Naive B cell (primary cell): ENCODE data around the gene TTYH2. TPM values are rescaled to one million over a fixed set of nuclear protein-coding genes. Genes with fewer than 3 reads are reported as not detected.
"Not testable (repeated sequence)": the region's sequence is repeated elsewhere in the genome, so short reads cannot be mapped to it uniquely, and the experiment has no call there.

Experiments
- ATAC-seq, 2 donors: fragments of 150-1000 bp; cut with Tn5 transposase; 2 replicates each; pipeline ENCODE4 v1.10.0; 2021; ENCODE audit warnings: low read depth in 2 of 2, mild to moderate bottlenecking in 2 of 2, moderate library complexity in 2 of 2
- DNase-seq: peaks from one replicate; pipeline ENCODE4 v3.0.0; 2022
- H3K27ac Mint-ChIP-seq, 6 donors: one replicate each; pipeline ENCODE4 v1.8.0; 2020 to 2022; ENCODE audit warnings: mild to moderate bottlenecking in 6 of 6, mixed read lengths in 6 of 6, moderate library complexity in 5 of 6, inconsistent platforms in 2 of 6
- H3K27me3 Mint-ChIP-seq, 3 donors: one replicate each; pipeline ENCODE4 v1.8.0; 2021 to 2022; ENCODE audit warnings: mixed read lengths in 3 of 3, mild to moderate bottlenecking in 1 of 3
- H3K36me3 Mint-ChIP-seq, 2 donors: one replicate each; pipeline ENCODE4 v1.8.0; 2020 to 2022; ENCODE audit warnings: mixed read lengths in 2 of 2, inconsistent platforms in 1 of 2, mild to moderate bottlenecking in 1 of 2
- H3K4me1 Mint-ChIP-seq, 3 donors: one replicate each; pipeline ENCODE4 v1.8.0; 2020 to 2022; ENCODE audit warnings: mixed read lengths in 3 of 3, inconsistent platforms in 1 of 3, mild to moderate bottlenecking in 1 of 3, moderate library complexity in 1 of 3
- H3K4me3 Mint-ChIP-seq, 8 donors: one replicate each; pipeline ENCODE4 v1.8.0; 2020 to 2022; ENCODE audit warnings: mild to moderate bottlenecking in 8 of 8, mixed read lengths in 8 of 8, moderate library complexity in 8 of 8, inconsistent platforms in 2 of 8
- H3K9me3 Mint-ChIP-seq, 7 donors: one replicate each; pipeline ENCODE4 v1.8.0; 2020 to 2022; ENCODE audit warnings: mixed read lengths in 7 of 7, mild to moderate bottlenecking in 5 of 7, inconsistent platforms in 2 of 7, moderate library complexity in 1 of 7
- polyA plus RNA-seq, 6 donors: library from polyadenylated mRNA; unstranded; fragments of 300-500 nt; fragmentation: Illumina TruSeq; gene quantifications; one replicate each; pipeline ENCODE4 v1.2.3, GENCODE V29; 2021; ENCODE audit warnings: low read depth in 6 of 6

TTYH2 gene
- polyA plus RNA-seq, 6 donors from 2014 or later = 0.57 to 2.0 (median 1.1) TPM

GRCh38 chr17:74272731-74273201 is 59.4 kb downstream of the TTYH2 start:
- Mint-ChIP-seq H3K27ac (peak overlapping the region in 2 of 6 donors; percentile 47 to 54), H3K27me3 (peaks cover 11 to 71% (median 69%) of the 10 kb centered on the region in 3 donors), H3K9me3 (peaks cover 0 to 1% (median 0%) of the 10 kb centered on the region in 7 donors), H3K4me3 (no peak overlapping the region), H3K4me1 (peaks cover 10 to 18% (median 12%) of the 10 kb centered on the region in 3 donors), H3K36me3 (peaks cover 0 to 7% of the 10 kb centered on the region in 2 donors)
- no peak for DNase-seq
- no peak for ATAC-seq

- peak; percentile 37 to 44 for ATAC-seq
- Mint-ChIP-seq H3K4me3 (peak within 1 kb of the TSS in 6 of 8 donors; percentile 19 to 77 (median 61)), H3K9me3 (peaks cover 0 to 1% (median 0%) of the 10 kb centered on the region in 7 donors), H3K4me1 (peaks cover 10 to 18% (median 12%) of the 10 kb centered on the region in 3 donors), H3K27ac (peak within 1 kb of the TSS in 2 of 6 donors; percentile 57 to 60), H3K36me3 (peaks cover 0 to 7% of the 10 kb centered on the region in 2 donors), H3K27me3 (peaks cover 6 to 57% (median 56%) of the 10 kb centered on the region in 3 donors)
- no peak for DNase-seq
Measured at GRCh38 chr17:74274060-74274708, 60.8 kb downstream of the TTYH2 start, which contains the start of gene DNAI2. DNAI2 (plus strand) TSS chr17:74274234; CDS start chr17:74281818, 7,584 bp downstream.

DNA sequence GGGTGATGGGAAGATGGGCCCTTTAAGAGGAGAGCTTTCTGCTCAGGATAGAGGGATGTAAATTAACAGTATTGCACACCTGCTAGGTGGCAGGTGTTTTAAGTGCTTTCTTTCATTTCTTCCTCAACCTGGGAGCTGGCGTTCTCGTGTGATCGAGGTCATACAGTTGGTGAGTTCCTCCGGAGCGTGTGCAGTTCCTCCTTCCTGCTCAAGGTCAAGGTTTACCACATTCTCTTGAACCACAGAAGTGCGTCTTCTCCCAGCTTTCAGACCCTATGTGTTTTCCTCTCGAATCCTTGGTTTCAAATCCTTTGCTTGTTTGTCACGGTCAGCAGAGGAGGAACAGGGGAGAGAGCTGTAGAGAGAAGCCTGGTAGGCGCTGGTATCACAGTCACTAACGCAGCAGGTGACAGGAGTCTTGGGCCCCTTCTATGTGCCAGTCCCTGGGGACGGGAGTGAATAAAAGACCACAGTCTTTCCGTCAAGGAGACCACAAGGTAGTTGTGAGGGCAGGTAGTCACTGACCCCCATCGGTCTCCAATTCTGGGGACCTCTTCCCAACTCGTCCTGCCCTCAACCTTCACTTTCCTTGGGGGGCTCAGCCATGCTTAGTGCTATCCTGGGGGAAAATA is 61.5 kb downstream of the TTYH2 start:
- Mint-ChIP-seq H3K9me3 (peaks cover 0 to 1% (median 0%) of the 10 kb centered on the region in 7 donors), H3K4me1 (peaks cover 10 to 20% (median 12%) of the 10 kb centered on the region in 3 donors), H3K4me3 (peak overlapping the region in 5 of 8 donors; percentile 46 to 57 (median 52)), H3K36me3 (peaks cover 0 to 7% of the 10 kb centered on the region in 2 donors), H3K27me3 (peaks cover 6 to 57% (median 52%) of the 10 kb centered on the region in 3 donors), H3K27ac (peak overlapping the region in 1 of 6 donors; percentile 57)
- DNase-seq (no peak), ATAC-seq (no peak)

DNA sequence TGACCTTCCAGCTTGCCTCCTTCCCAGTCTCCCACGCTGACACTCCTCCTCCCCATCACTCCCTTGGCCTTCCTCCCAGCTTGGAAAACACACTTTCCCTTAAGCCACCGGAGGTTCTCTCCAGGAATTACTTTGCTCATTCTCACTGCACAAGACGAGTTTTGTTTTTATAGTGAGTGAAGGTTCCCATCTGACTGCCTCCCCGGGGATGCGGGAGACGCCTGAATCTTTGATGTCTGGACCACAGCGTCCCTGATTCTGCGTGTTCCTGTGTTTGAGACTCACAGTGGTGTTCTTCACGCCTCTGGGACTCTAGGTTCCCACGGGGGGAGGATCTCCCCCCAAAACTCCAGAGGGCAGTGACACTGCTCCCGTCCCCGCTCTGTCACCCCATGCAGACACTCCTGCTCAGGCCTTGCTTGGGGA is 62.7 kb downstream of the TTYH2 start:
- Mint-ChIP-seq H3K4me3 (peak overlapping the region in 1 of 8 donors; percentile 25), H3K36me3 (peaks cover 0 to 7% of the 10 kb centered on the region in 2 donors), H3K27me3 (peaks cover 6 to 48% (median 47%) of the 10 kb centered on the region in 3 donors), H3K9me3 (peaks cover 0 to 1% (median 0%) of the 10 kb centered on the region in 7 donors), H3K27ac (peak overlapping the region in 2 of 6 donors; percentile 47 to 51), H3K4me1 (peaks cover 10 to 24% (median 12%) of the 10 kb centered on the region in 3 donors)
- ATAC-seq (no peak), DNase-seq (no peak)

- peaks cover 0 to 1% (median 0%) of the 10 kb centered on the region in 7 donors for H3K9me3 Mint-ChIP-seq
- DNase-seq (no peak), ATAC-seq (no peak)
- peaks cover 0 to 7% of the 10 kb centered on the region in 2 donors for H3K36me3 Mint-ChIP-seq
- H3K4me3 Mint-ChIP-seq = peak overlapping the region in 1 of 8 donors; percentile 29
- peaks cover 10 to 24% (median 12%) of the 10 kb centered on the region in 3 donors for H3K4me1 Mint-ChIP-seq
- H3K27ac Mint-ChIP-seq = peak overlapping the region in 1 of 6 donors; percentile 47
- peaks cover 6 to 48% (median 47%) of the 10 kb centered on the region in 3 donors for H3K27me3 Mint-ChIP-seq
Measured at GRCh38 chr17:74276541-74277009, 63.2 kb downstream of the TTYH2 start.

DNA sequence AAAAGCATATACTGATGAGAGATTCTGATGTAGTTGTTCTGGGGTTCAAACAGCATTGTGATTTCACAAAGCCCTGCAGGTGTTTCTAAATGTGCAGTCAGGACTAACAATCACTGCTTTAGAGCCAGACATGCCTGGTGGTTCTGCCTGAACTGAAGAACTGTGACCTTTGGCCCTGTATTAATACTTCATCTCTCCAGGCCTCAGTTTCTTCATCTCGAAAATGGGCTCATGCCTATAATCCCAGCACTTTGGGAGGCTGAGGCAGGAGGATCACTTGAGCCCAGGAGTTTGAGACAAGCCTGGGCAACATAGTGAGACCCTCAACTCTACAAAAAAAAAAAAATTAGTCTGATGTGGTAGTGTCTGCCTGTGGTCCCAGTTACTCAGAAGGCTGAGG is 64.6 kb downstream of the TTYH2 start:
- H3K4me1 Mint-ChIP-seq = peaks cover 10 to 25% (median 12%) of the 10 kb centered on the region in 3 donors
- peaks cover 6 to 44% (median 44%) of the 10 kb centered on the region in 3 donors for H3K27me3 Mint-ChIP-seq
- H3K4me3 Mint-ChIP-seq = no peak overlapping the region
- ATAC-seq (no peak), DNase-seq (no peak)
- no peak overlapping the region for H3K27ac Mint-ChIP-seq
- H3K36me3 Mint-ChIP-seq = peaks cover 0 to 7% of the 10 kb centered on the region in 2 donors
- H3K9me3 Mint-ChIP-seq = no peaks in the 10 kb centered on the region

DNA sequence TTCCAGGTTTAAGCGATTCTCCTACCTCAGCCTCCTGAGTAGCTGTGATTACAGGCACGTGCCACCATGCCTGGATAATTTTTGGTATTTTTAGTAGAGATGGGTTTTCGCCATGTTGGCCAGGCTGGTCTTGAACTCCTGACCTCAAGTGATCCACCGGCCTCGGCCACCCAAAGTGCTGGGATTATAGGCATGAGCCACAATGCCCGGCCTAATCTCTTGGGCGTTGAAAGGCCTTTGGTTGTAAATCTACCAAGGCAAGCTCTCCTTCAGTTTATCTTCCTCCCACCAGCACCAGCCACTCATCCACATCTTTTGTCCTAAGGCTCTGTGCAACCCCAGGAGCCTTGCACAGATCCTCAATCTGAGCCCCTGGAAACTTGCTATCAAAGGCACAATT is 66.2 kb downstream of the TTYH2 start:
- Mint-ChIP-seq H3K27me3 (peaks cover 3 to 31% (median 31%) of the 10 kb centered on the region in 3 donors), H3K4me1 (peaks cover 1 to 16% (median 3%) of the 10 kb centered on the region in 3 donors), H3K27ac (peak overlapping the region in 1 of 6 donors; percentile 89)
- not testable (repeated sequence) for H3K4me3 Mint-ChIP-seq, ATAC-seq, H3K36me3 Mint-ChIP-seq, DNase-seq, H3K9me3 Mint-ChIP-seq

GRCh38 chr17:74280093-74280513 is 66.7 kb downstream of the TTYH2 start:
- no peak for DNase-seq
- Mint-ChIP-seq H3K36me3 (peaks cover 0 to 7% of the 10 kb centered on the region in 2 donors), H3K27ac (no peak overlapping the region), H3K4me1 (peaks cover 0 to 16% (median 0%) of the 10 kb centered on the region in 3 donors), H3K4me3 (no peak overlapping the region), H3K27me3 (peaks cover 0 to 31% (median 26%) of the 10 kb centered on the region in 3 donors), H3K9me3 (no peaks in the 10 kb centered on the region)
- peak; percentile 27 to 37 for ATAC-seq

DNA sequence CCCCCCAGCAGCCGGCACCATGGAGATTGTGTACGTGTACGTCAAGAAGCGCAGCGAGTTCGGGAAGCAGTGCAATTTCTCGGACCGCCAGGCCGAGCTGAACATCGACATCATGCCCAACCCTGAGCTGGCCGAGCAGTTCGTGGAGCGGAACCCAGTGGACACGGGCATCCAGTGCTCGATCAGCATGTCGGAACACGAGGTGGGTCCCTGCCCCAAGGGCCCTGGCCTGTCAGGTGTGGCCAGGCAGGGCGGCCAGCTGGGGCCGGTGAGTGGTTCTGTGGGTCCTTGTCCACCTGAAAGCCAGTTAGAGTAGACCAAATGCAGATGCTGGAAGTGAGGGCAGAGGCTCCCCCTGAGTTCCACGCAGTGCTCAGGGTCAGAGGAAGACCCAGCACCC is 68.4 kb downstream of the TTYH2 start:
- H3K27me3 Mint-ChIP-seq = peaks cover 4 to 15% (median 10%) of the 10 kb centered on the region in 3 donors
- no peaks in the 10 kb centered on the region for H3K36me3 Mint-ChIP-seq
- no peak overlapping the region for H3K4me3 Mint-ChIP-seq
- DNase-seq (no peak), ATAC-seq (no peak)
- H3K4me1 Mint-ChIP-seq = peaks cover 0 to 14% (median 0%) of the 10 kb centered on the region in 3 donors
- H3K27ac Mint-ChIP-seq = no peak overlapping the region
- no peaks in the 10 kb centered on the region for H3K9me3 Mint-ChIP-seq

GRCh38 chr17:74282274-74282586 is 68.9 kb downstream of the TTYH2 start:
- H3K9me3 Mint-ChIP-seq, ATAC-seq, H3K36me3 Mint-ChIP-seq, H3K4me3 Mint-ChIP-seq, DNase-seq, H3K27ac Mint-ChIP-seq: not testable (repeated sequence)
- Mint-ChIP-seq H3K4me1 (peaks cover 0 to 14% (median 0%) of the 10 kb centered on the region in 3 donors), H3K27me3 (peaks cover 4 to 13% (median 13%) of the 10 kb centered on the region in 3 donors)

- no peak for ATAC-seq
- Mint-ChIP-seq H3K9me3 (no peaks in the 10 kb centered on the region), H3K36me3 (no peaks in the 10 kb centered on the region), H3K4me3 (no peak overlapping the region), H3K27me3 (peaks cover 4 to 15% (median 13%) of the 10 kb centered on the region in 3 donors), H3K4me1 (peaks cover 0 to 14% (median 0%) of the 10 kb centered on the region in 3 donors), H3K27ac (peak overlapping the region in 2 of 6 donors; percentile 19 to 52)
- no peak for DNase-seq
Measured at GRCh38 chr17:74282587-74283370, 69.4 kb downstream of the TTYH2 start.

- Mint-ChIP-seq H3K9me3 (no peaks in the 10 kb centered on the region), H3K4me3 (no peak overlapping the region)
Measured at GRCh38 chr17:74283371-74283673, 70.0 kb downstream of the TTYH2 start.

More at GRCh38 chr17:74283371-74283673, 70.0 kb downstream of the TTYH2 start:
- DNase-seq = no peak
- H3K4me1 Mint-ChIP-seq = peaks cover 0 to 14% (median 0%) of the 10 kb centered on the region in 3 donors
- no peak for ATAC-seq
- peaks cover 4 to 18% (median 15%) of the 10 kb centered on the region in 3 donors for H3K27me3 Mint-ChIP-seq
- no peaks in the 10 kb centered on the region for H3K36me3 Mint-ChIP-seq
- H3K27ac Mint-ChIP-seq = no peak overlapping the region
